Stimulated activated CD4-positive, alpha-beta T cell treated with anti-CD3 and anti-CD28 coated beads, Interleukin-4, amount 100 ng/mL, for 24 hours (primary cell): ENCODE data around the gene TTC17.
A peak's percentile ranks its signal among the peaks of the same experiment; 100 is the strongest.
"Not testable (repeated sequence)": the region's sequence is repeated elsewhere in the genome, so short reads cannot be mapped to it uniquely, and the experiment has no call there.

Experiments used
- DNase-seq: peaks from one replicate; pipeline ENCODE4 v3.0.0-alpha.2; 2020

Gene TTC17

DNA sequence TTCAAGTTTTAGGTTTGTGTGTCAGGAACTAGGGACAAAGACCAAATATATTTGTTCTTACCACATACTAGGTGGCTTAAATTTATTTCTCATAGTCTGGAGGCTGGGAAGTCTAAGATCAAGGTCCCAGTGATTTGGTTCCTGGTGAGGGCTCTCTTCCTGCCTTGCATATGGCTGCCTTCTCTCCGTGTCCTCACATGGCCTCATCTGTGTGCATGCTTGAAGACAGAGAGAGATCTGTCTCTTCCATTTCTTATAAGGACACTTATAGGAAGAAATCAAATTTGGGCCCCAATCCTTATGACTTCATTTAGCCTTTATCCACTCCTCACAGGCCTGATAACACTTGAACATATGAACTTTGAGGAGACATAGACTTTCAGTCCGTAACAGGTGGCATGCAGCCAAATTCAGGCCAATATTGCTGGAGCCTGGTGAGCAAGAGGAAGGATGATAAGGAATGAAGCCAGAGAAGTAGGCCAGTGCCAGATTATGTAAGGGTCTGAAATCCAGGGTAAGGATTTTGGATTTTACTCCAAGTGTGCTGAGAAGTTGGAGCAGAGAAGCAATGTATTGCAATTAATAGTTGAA lies 35.1 kb downstream of the TTC17 start:
- no peak for DNase-seq

- no peak for DNase-seq
Observed at GRCh38 chr11:43396617-43397016, 37.9 kb downstream of the TTC17 start.

DNA sequence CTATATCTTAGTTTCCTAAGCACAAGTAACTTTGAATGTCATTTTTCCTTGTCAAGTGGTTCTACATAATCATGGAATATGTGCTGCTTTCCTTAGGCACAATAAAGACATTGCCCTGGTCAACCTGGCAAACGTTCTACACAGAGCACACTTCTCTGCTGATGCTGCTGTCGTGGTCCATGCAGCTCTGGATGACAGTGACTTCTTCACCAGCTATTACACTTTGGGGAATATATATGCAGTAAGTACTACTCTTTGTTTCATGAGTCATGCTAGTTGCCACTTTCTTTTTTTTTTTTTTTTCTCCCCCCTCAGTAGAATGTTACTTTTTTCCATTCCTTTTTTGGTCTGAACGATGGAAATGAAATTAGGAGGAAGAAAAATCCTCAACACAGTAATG lies 38.5 kb downstream of the TTC17 start:
- DNase-seq, result no peak

- no peak for DNase-seq
Observed at GRCh38 chr11:43399983-43400630, 41.4 kb downstream of the TTC17 start.

DNA sequence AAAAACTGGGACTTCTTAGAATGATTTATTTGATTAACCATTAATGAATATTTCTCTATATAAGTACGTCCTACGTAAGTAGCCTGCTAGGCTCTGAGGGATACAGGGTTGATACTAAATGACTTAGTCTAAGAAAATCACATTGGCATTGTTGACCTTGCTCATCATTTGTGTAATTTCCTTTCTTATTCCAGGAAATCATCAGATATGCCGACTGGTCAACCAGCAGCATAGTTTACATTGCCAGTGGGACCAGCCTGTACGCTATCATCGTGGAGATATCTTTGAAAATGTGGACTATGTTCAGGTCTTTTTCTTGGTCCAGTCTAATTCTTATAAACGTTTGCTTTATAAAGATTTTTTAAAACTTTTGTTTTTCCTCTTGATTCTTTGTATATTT lies 42.5 kb downstream of the TTC17 start:
- no peak for DNase-seq

- DNase-seq, result not testable (repeated sequence)
Observed at GRCh38 chr11:43401811-43402210, 43.1 kb downstream of the TTC17 start.

DNA sequence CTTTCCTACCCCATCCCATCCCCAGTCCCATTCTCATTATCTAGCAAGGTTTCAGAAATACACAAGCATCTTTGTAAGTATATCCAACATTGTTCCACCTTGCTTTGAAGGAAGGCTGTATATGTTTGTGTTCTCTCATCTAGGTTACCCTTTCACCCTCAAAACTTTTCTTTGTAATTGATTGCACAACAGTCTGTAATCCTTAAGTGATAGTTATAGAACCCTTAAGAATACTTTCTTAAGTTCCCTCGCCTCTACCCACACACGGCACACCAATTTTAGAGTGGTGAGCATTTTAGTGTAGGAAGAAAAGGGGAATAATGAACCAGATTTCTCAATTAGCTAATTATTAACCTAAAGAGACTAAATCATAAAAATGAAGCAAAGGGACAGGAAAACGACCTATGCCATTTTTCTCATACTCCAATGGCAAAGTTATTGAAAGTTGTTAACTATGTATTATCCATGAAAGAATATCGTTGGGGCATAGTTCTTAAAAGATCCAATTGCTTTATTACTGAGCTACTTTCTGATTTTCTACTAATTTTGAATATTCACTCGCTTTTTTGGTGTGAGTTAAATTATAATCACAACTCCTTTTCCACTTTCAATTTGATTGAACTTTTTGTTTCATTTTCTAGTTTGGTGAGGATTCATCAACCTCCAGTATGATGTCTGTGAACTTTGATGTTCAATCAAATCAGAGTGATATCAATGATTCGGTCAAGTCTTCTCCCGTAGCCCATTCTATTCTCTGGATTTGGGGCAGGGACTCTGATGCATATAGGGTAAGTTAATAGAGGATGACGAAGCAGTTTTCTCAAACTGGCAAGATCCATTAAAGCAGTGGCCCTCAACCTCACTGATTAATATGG lies 44.9 kb downstream of the TTC17 start:
- DNase-seq, result no peak

DNA sequence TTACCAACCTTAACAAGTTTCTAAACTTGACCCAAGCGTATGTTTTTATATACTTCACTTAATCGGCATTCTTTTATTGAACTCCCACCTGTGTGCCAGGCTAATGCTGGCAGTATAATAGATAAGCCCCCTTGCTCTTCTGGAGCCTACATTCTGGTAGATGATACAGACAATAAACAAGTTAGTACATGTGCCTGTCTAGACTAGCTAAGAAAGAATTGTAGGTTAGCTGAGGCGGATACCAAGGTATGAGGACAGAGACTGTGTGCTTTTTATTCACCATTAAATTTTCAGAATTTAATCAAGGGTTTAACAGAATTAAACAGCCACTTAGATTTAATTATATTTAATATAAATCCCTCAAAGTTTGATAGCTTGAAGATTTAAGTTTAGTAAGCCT lies 45.7 kb downstream of the TTC17 start:
- no peak for DNase-seq

GRCh38 chr11:43404836-43405479 lies 46.2 kb downstream of the TTC17 start:
- DNase-seq, result no peak

DNA sequence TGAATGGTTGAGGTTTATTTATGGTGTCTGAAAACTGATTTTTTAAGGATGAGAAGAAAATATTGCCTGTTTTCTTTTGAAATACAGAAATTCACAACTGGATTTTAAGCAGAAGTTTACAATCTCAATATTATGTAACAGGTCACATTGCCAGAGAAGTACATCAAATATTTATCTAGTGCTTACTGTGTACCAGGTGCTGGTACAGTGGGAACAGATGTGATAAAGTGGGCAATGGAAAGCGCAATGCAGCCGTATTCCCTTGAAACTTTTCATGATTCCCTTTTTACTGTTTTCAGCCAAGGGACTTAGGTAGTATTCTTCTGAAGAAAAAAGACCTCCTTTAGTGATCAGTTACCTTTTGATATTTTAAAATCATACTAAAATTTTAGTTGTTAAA lies 49.6 kb downstream of the TTC17 start:
- no peak for DNase-seq

DNA sequence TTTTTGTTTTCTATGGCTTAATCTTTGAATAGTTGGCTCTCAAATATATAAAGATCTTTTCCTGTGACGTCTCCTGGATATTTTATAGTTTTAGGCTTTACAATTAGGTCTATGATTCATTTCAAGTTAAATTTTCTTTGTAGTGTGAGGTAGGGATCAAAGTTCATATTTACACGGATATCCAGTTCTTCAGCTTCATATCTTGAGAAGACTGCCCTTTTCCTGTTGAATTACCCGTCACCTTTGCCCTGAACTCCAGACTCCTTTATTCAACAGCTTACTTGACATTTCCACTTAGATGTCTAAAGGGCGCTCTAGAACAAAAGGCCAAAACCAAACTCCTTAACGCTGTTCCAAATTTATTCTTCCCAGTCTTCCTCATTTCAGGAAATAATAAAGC lies 51.7 kb downstream of the TTC17 start:
- no peak for DNase-seq

DNA sequence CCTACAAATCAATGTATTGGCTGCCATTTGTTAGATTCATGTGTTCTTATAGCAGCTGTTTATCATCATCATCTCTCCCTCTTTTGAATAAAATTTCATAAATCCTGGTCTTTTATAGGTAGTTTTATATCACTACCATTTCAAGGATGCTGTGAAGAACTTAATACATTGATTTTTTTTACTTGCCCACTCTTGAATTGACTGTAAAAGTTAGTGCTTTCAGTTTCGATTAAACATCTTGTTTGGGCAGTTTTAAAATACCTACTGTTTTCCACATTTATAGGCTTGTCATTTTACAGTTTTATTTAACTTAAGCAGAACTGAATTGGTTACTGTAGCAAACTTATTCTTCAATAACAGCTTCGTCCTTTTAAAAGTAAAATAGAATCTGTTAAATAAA lies 59.5 kb downstream of the TTC17 start:
- no peak for DNase-seq

- DNase-seq, result peak; percentile 17
Observed at GRCh38 chr11:43419460-43419859, 60.7 kb downstream of the TTC17 start.

GRCh38 chr11:43427971-43428370 lies 69.3 kb downstream of the TTC17 start:
- DNase-seq, result no peak

- DNase-seq, result not testable (repeated sequence)
Observed at GRCh38 chr11:43430916-43431315, 72.2 kb downstream of the TTC17 start.

DNA sequence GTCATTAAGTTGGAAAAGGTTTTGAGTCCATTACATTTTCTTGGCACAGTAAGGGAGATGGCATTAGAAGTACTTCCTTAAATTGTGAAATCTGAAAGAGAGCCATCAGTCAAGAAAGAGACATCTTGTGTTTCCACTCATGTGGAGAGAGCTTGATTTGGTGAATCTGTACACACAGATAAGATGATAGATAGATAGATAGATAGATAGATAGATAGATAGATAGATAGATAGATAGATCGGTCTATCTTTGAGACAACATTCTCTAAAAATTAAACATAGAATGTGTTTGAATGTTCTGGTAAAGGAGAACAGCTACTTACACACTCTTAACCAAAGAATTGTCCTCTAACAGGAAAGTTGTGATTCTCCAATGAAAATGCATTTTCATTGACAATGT lies 76.2 kb downstream of the TTC17 start:
- DNase-seq, result no peak

- DNase-seq, result no peak
Observed at GRCh38 chr11:43440486-43440885, 81.8 kb downstream of the TTC17 start.

- DNase-seq, result no peak
Observed at GRCh38 chr11:43443811-43444210, 85.1 kb downstream of the TTC17 start.

GRCh38 chr11:43447151-43447550 lies 88.4 kb downstream of the TTC17 start:
- DNase-seq, result no peak

DNA sequence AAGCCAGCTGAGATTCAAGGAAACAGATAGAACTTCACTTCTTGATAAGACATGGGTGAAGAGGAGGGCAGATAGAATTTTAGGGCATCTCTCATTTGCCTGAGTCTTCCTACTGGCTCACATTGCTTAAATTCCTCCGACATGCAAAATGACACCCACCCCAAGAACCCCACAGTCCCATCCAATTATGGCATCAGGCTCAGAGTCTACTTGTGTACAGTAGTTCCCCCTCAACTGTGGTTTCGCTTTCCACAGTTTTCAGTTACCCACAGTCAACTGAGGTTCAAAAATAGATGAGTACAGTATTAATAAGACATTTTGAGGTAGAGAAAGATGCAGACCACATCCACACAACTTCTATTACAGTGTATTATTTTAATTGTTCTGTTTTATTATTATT lies 99.8 kb downstream of the TTC17 start:
- DNase-seq, result no peak

GRCh38 chr11:43459246-43459645 lies 100.5 kb downstream of the TTC17 start:
- no peak for DNase-seq

DNA sequence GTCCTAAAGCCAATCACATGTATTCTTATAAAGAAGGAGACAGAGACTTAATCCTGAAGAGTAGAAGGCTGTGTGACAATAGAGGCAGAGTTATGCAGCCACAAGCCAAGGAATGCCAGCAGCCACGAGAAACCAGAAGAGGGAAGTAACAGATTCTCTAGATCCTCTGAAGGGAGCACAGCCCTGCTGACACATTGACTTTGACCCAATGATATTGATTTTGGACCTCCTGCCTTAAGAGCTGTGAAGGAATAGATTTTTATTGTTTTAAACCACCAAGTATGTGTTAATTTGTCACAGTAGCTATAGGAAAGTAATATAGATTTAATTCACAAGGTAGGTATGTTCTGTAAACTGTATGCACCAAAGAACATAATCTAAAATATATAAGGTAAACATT lies 103.6 kb downstream of the TTC17 start:
- no peak for DNase-seq

DNA sequence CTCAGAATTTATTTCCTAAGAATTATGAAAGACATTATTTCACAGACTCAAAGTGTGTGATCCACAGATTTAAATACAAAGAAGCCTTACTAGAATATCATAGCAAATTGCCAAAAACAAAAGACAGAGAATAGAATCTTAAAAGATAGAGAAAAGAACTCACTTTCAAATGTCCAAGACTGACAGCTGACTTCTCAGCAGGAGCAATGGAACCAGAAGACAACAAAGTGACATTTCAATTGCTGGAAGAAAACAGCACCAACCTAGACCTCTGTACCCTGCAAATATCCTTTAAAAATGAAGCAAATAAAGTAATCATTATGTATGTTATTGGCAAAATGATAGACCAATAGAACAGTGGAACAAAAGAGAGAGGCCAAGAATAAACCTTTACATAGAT lies 109.2 kb downstream of the TTC17 start:
- no peak for DNase-seq

DNA sequence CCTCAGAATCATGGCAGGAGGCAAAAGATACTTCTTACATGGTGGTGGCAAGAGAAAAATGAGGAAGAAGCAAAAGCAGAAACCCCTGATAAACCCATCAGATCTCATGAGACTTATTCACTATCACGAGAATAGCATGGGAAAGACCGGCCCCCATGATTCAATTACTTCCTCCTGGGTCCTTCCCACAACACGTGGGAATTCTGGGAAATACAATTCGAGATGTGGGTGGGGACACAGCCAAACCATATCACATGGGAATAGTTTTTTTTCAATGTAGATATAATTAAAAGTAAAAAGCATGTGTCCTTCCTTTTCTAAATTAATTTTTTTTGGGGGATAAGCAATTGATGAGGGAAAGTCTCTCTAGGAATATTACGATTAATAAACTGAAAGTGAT lies 118.8 kb downstream of the TTC17 start:
- DNase-seq, result not testable (repeated sequence)
